RWPE1 (cell line): ENCODE measurements around the gene BRAF.
"Not testable (repeated sequence)": the region's sequence is repeated elsewhere in the genome, so short reads cannot be mapped to it uniquely, and the experiment has no call there.

Experiments used
- CTCF ChIA-PET: fragments of 350-600 bp; sonication (Branson Sonifier 250); formaldehyde crosslinking; extraction: SDS; loops from one replicate; lab custom pipeline; 2021; lab: Yijun Ruan, JAX
- POLR2A ChIA-PET: fragments of 400-600 bp; formaldehyde crosslinking; extraction: SDS; loops from one replicate; lab custom pipeline; 2020; ENCODE audit warnings: antibody characterized with exemption; ENCODE audit not compliant: low non-redundant PET; lab: Yijun Ruan, JAX
- DNase-seq: peaks from one replicate; pipeline ENCODE4 v3.0.0; 2012; ENCODE audit warnings: low spot score
- H3K27ac ChIP-seq: fragments of 450-650 bp; 2 replicates; pipeline ENCODE4 v1.5.1; 2017
- CTCF ChIP-seq: fragments of 450-650 bp; conservative IDR thresholded peaks from 2 replicates; pipeline ENCODE4 v1.5.1; 2017; ENCODE audit warnings: low read depth, mild to moderate bottlenecking

The BRAF gene

GRCh38 chr7:140769852-140770251 is 154.9 kb downstream of the BRAF start:
- POLR2A ChIA-PET = no interaction called here
- H3K27ac ChIP-seq = no peak overlapping the region
- no peak for TF ChIP-seq CTCF
- CTCF ChIA-PET = no interaction called here
- no peak for DNase-seq

GRCh38 chr7:140767418-140767817 is 157.3 kb downstream of the BRAF start:
- H3K27ac ChIP-seq = no peak overlapping the region
- ChIA-PET POLR2A (no interaction called here), CTCF (interaction anchor here (0.6 kb wide), 1 partner anchor 48 kb away, joined by 4 read pairs; no protein-coding TSS in a partner anchor)
- DNase-seq = no peak
- TF ChIP-seq CTCF = no peak

GRCh38 chr7:140765441-140765840 is 159.3 kb downstream of the BRAF start:
- POLR2A ChIA-PET, CTCF ChIA-PET, H3K27ac ChIP-seq: not testable (repeated sequence)

GRCh38 chr7:140763166-140763565 is 161.6 kb downstream of the BRAF start:
- POLR2A ChIA-PET, DNase-seq, H3K27ac ChIP-seq, CTCF ChIA-PET: not testable (repeated sequence)

More at GRCh38 chr7:140765441-140765840, 159.3 kb downstream of the BRAF start:
- DNase-seq = not testable (repeated sequence)

- CTCF ChIA-PET, POLR2A ChIA-PET, H3K27ac ChIP-seq, DNase-seq: not testable (repeated sequence)
Observed at GRCh38 chr7:140761375-140761774, 163.4 kb downstream of the BRAF start.

- no peak for DNase-seq
- TF ChIP-seq CTCF = no peak
- POLR2A ChIA-PET = no interaction called here
- H3K27ac ChIP-seq = no peak overlapping the region
- CTCF ChIA-PET = no interaction called here
Observed at GRCh38 chr7:140754506-140754905, 170.2 kb downstream of the BRAF start.

- DNase-seq = no peak
- ChIA-PET CTCF (no interaction called here), POLR2A (no interaction called here)
- H3K27ac ChIP-seq = no peak overlapping the region
- no peak for TF ChIP-seq CTCF
Observed at GRCh38 chr7:140752533-140752932, 172.2 kb downstream of the BRAF start.

GRCh38 chr7:140746751-140747150 is 178.0 kb downstream of the BRAF start:
- no peak overlapping the region for H3K27ac ChIP-seq
- DNase-seq = no peak
- POLR2A ChIA-PET = no interaction called here
- CTCF ChIA-PET = no interaction called here
- TF ChIP-seq CTCF = no peak
